GM12878 (cell line): Measurements from ENCODE around the gene HSP90AA1.

Experiments used
- CTCF ChIP-seq, 3 experiments: IDR thresholded peaks in 2 of 3; conservative IDR thresholded peaks in 1 of 3; 2 replicates each; pipeline ENCODE4 v1.5.1; 2011; ENCODE audit warnings: low read depth in 3 of 3, low read length in 3 of 3, mild to moderate bottlenecking in 3 of 3, control low read depth in 2 of 3, moderate library complexity in 2 of 3, inconsistent platforms in 1 of 3, mixed read lengths in 1 of 3; ENCODE audit not compliant: control insufficient read depth in 2 of 3, insufficient read depth in 1 of 3; ENCODE audit errors: extremely low read depth in 1 of 3
- ELK1 ChIP-seq: IDR thresholded peaks from 2 replicates; pipeline ENCODE4 v1.6.1; 2012; ENCODE audit warnings: low read depth, low read length, improper control_type of control experiment
- EZH2 ChIP-seq: IDR thresholded peaks from 2 replicates; pipeline ENCODE4 v1.6.1; 2012; ENCODE audit warnings: low read depth, mild to moderate bottlenecking, control low read depth, inconsistent platforms, low read length, borderline replicate concordance; ENCODE audit not compliant: control insufficient read depth
- FOS ChIP-seq: IDR thresholded peaks from 3 replicates; pipeline ENCODE4 v1.6.1; 2011; ENCODE audit warnings: borderline replicate concordance; ENCODE audit not compliant: insufficient read length; ENCODE audit errors: extremely low read depth
- FOXK2 ChIP-seq: fragments of 450-650 bp; IDR thresholded peaks from 2 replicates; pipeline ENCODE4 v1.6.1; 2017; ENCODE audit warnings: mild to moderate bottlenecking, moderate library complexity
- FOXM1 ChIP-seq: IDR thresholded peaks from 2 replicates; pipeline ENCODE4 v1.6.1; 2012; ENCODE audit warnings: low read depth, mild to moderate bottlenecking, inconsistent platforms, low read length, moderate library complexity
- JUNB ChIP-seq: IDR thresholded peaks from 2 replicates; pipeline ENCODE4 v1.6.1; 2016; ENCODE audit warnings: antibody characterized with exemption, mild to moderate bottlenecking
- SMAD5 ChIP-seq: IDR thresholded peaks from 2 replicates; pipeline ENCODE4 v1.6.1; 2016; ENCODE audit warnings: antibody characterized with exemption, low read depth
- ZBTB33 ChIP-seq: fragments of 450-650 bp; IDR thresholded peaks from 2 replicates; pipeline ENCODE4 v1.6.1; 2017; ENCODE audit warnings: mild to moderate bottlenecking
- ZNF687 ChIP-seq: fragments of 450-650 bp; IDR thresholded peaks from 2 replicates; pipeline ENCODE4 v1.6.1; 2017; ENCODE audit warnings: mild to moderate bottlenecking, moderate library complexity
- TF ChIP-seq, protein P1 (sequence below): IDR thresholded peaks from 2 replicates; pipeline ENCODE4 v1.6.1; 2011; ENCODE audit warnings: low read depth, mild to moderate bottlenecking, low read length, moderate library complexity, borderline replicate concordance; ENCODE audit errors: extremely low read depth

DNA sequence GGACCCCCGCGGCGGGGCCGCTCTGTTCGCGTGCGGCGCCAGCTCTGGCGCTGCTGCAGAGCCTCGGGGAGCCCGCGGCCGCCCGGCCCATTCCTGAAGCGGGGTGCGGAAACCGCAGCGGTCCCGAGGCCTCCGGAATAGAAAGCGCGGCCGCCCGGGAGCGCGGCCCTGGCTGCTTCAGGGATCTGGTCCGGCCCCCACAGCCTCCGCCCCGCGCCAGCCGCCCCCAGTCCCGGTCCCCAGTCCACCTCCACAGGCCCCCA lies 204 bp downstream of the HSP90AA1 start:
- no peak for TF ChIP-seq CTCF (IDR thresholded peaks at IDR 0.05 in 2 of 3, conservative IDR thresholded peaks at IDR 0.05 in 1 of 3; ENCODE audit: control insufficient read depth in 2 of 3, extremely low read depth in 1 of 3, insufficient read depth in 1 of 3, low read depth in 3 of 3, low read length in 3 of 3)
- TF ChIP-seq, protein P1, sequence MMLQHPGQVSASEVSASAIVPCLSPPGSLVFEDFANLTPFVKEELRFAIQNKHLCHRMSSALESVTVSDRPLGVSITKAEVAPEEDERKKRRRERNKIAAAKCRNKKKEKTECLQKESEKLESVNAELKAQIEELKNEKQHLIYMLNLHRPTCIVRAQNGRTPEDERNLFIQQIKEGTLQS = no peak
- no peak for TF ChIP-seq ZBTB33
- TF ChIP-seq FOXK2 = no peak
- TF ChIP-seq EZH2 = no peak
- no peak for TF ChIP-seq ZNF687
- TF ChIP-seq SMAD5 = no peak
- no peak for TF ChIP-seq JUNB
- no peak for TF ChIP-seq FOS
- no peak for TF ChIP-seq FOXM1
- no peak for TF ChIP-seq ELK1
